HFFc6 (cell line): Measurements from ENCODE around the gene FLOT1. TPM values are rescaled to one million over a fixed set of nuclear protein-coding genes. Genes with fewer than 3 reads are reported as not detected.

ENCODE experiments used
- DNase-seq: peaks from one replicate; pipeline ENCODE4 v3.0.0-alpha.2; 2018
- H3K27ac Mint-ChIP-seq: 2 replicates; pipeline ENCODE4 v1.8.0; 2020; ENCODE audit warnings: mild to moderate bottlenecking, mixed read lengths
- H3K27me3 Mint-ChIP-seq: 2 replicates; pipeline ENCODE4 v1.8.0; 2021; ENCODE audit warnings: mild to moderate bottlenecking, moderate library complexity, mixed read lengths; ENCODE audit not compliant: insufficient read depth
- H3K36me3 Mint-ChIP-seq: 2 replicates; pipeline ENCODE4 v1.8.0; 2021; ENCODE audit warnings: low read depth, mixed read lengths
- H3K4me1 Mint-ChIP-seq: 2 replicates; pipeline ENCODE4 v1.8.0; 2020; ENCODE audit warnings: low read depth, mixed read lengths
- H3K4me3 Mint-ChIP-seq: 2 replicates; pipeline ENCODE4 v1.8.0; 2020; ENCODE audit warnings: mild to moderate bottlenecking, moderate library complexity, mixed read lengths
- H3K9me3 Mint-ChIP-seq: 2 replicates; pipeline ENCODE4 v1.8.0; 2020; ENCODE audit warnings: mild to moderate bottlenecking, mixed read lengths
- total RNA-seq, 6 experiments: library from RNA; stranded (reverse); fragmentation: NEBNext Ultra II Directional; extraction: Animal tissue kit (Norgen Biotek cat#: 25700); gene quantifications; 2 replicates in 1 of 6; 3 replicates in 5 of 6; pipeline ENCODE4 v1.2.3, GENCODE V29; 2021
- TF ChIP-seq, protein P1 (sequence below): fragments of 200-600 bp; sonication (generic); IDR thresholded peaks from 2 replicates; pipeline ENCODE4 v1.5.0; 2021; ENCODE audit warnings: antibody characterized with exemption, mild to moderate bottlenecking

The FLOT1 gene
- total RNA-seq, 6 experiments from 2014 or later: 218 to 286 (median 236) TPM

DNA sequence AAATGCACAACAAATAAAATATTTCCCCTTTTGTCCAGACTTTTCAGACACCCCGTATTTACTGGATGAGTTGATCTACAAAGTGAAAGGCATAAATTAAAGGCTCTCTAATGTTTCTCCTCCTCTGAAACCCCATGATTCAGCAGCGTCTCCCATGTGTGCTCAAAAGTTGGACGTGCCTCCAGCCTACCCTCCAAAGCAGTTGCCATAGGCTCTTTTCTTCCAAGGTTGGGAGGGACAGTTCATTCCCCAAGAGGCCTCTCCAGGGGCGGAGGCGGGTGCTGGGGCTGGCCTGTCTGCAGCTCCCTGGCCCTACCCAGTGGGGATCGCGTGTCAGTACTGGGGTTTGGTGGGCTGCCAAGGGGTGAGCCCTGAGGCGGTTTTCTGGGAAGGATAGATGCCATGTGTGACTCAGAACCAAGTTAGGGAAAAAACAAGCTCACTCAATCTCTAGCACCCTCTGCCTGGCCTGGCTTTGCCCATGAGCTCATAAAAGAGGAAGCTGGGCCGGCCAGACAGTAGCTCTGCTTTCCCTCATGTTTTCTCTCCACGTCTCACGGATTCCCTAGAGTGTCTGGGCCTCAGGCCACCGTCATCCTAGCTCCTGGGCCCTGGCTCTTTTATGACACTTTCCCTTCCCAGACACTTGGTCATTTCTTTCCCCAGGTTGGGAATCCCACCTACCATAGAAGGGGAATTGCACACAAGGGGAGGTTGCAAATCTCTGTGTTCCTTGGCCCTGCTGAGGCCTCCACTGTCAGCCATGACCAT, 9.9 kb upstream of the FLOT1 start:
- Mint-ChIP-seq H3K36me3 (no peaks in the 10 kb centered on the region), H3K9me3 (no peaks in the 10 kb centered on the region), H3K27me3 (no peaks in the 10 kb centered on the region; the same call in 1 of the 2 replicates), H3K4me3 (peak overlapping the region; percentile 83), H3K27ac (peak overlapping the region; percentile 99), H3K4me1 (peaks cover 77% of the 10 kb centered on the region)
- DNase-seq: peak; percentile 100
- TF ChIP-seq, protein P1, sequence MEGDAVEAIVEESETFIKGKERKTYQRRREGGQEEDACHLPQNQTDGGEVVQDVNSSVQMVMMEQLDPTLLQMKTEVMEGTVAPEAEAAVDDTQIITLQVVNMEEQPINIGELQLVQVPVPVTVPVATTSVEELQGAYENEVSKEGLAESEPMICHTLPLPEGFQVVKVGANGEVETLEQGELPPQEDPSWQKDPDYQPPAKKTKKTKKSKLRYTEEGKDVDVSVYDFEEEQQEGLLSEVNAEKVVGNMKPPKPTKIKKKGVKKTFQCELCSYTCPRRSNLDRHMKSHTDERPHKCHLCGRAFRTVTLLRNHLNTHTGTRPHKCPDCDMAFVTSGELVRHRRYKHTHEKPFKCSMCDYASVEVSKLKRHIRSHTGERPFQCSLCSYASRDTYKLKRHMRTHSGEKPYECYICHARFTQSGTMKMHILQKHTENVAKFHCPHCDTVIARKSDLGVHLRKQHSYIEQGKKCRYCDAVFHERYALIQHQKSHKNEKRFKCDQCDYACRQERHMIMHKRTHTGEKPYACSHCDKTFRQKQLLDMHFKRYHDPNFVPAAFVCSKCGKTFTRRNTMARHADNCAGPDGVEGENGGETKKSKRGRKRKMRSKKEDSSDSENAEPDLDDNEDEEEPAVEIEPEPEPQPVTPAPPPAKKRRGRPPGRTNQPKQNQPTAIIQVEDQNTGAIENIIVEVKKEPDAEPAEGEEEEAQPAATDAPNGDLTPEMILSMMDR: peak; percentile 39; the same call in 1 of the 2 replicates

DNA sequence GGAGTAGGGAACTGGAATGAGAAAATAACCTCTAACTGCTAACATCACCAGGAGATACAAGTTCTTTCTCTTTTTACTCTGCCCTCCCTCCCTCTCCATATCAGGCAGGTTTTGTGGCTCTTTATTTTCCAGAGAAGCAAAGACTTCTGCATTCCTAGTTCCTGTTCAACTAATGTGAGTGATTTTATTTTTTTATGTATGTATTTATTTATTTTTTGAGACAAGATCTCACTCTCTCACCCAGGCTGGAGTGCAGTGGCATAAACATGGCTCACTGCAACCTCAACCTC, 7.8 kb upstream of the FLOT1 start:
- TF ChIP-seq, protein P1: no peak
- Mint-ChIP-seq H3K4me3 (no peak overlapping the region), H3K9me3 (no peaks in the 10 kb centered on the region), H3K4me1 (peaks cover 84% of the 10 kb centered on the region), H3K36me3 (no peaks in the 10 kb centered on the region), H3K27me3 (no peaks in the 10 kb centered on the region; the same call in 1 of the 2 replicates), H3K27ac (peak overlapping the region; percentile 87)
- DNase-seq: no peak

DNA sequence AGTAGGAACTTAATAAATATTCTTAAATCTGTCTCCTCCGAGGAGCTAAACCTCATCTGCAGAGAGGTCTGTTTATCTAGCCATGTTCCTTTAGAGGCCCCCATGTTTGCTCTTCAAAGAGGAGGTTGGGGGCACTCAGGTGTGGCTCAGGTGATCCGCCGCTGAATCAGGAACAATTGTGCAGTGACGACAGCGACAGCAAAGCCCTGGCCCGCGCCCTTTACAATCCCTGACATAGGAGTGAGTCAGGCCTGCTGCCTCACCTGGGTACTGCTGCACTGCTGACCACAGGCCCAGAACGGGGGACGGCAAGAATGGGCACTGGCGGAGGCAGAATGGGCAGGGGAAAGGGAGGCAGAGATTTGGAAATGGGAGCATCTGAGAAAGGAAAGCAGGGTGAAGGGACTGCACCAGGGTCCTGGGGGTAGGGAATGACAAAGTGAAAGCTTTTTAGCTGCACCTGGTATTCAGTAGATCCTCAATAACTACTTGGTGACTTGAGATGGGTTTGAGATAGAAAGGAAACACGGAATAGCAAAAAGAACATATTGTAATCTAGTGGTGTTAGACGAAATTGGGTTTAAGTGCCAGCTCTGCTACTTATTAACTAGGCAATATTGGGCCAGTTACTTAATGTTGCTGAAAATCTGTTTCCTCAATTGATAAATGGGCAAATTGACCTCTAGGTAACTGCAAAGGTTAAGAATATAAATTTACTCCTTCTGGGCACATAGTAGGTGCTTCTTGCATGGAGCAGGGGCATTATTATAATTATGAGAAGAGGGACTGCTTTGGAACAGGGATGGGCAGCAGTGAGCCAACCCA, 7.3 kb upstream of the FLOT1 start:
- peak overlapping the region; percentile 87 for H3K27ac Mint-ChIP-seq
- no peaks in the 10 kb centered on the region for H3K9me3 Mint-ChIP-seq
- DNase-seq: no peak
- H3K27me3 Mint-ChIP-seq: no peaks in the 10 kb centered on the region; the same call in 1 of the 2 replicates
- H3K4me1 Mint-ChIP-seq: peaks cover 85% of the 10 kb centered on the region
- H3K4me3 Mint-ChIP-seq: no peak overlapping the region; the same call in 1 of the 2 replicates
- TF ChIP-seq, protein P1: no peak
- H3K36me3 Mint-ChIP-seq: no peaks in the 10 kb centered on the region

DNA sequence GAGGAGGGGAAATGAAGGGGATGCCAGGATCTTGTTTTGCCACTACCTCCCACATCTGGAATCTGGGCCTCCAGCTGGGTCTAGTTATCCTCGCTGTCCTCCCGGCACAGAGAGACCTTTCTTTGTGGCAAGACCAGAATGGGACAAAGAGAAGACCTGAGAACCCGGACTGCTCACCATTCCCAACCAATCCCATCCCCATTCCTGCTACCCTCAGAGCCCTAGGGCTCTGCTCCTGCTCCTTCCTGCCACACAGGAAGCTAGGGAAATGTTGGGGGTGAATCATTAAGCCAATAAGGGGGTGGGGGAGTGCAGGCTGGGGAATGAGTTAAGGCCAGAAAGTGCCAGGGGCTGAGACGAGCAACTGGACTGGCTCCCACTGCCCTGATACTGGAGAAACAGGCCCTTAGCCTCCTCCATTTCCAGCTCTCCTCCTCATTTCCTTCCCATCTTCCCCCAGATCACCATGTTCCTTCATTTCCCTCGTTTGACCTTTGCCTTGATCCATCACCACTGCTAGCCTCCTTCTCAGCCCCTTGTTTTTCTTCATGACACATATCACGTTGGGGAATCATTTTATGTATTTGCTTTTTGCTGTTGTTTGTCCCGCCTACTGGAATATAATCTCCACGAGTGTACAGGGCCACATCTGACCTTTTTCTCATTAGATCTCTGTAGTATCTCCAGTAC, 6.5 kb upstream of the FLOT1 start:
- peaks cover under 1% of the 10 kb centered on the region for H3K36me3 Mint-ChIP-seq
- H3K4me1 Mint-ChIP-seq: peaks cover 81% of the 10 kb centered on the region
- H3K9me3 Mint-ChIP-seq: no peaks in the 10 kb centered on the region
- H3K4me3 Mint-ChIP-seq: peak overlapping the region; percentile 18
- H3K27me3 Mint-ChIP-seq: peaks cover 2% of the 10 kb centered on the region; the same call in 1 of the 2 replicates
- H3K27ac Mint-ChIP-seq: peak overlapping the region; percentile 87
- no peak for DNase-seq
- TF ChIP-seq, protein P1: no peak

DNA sequence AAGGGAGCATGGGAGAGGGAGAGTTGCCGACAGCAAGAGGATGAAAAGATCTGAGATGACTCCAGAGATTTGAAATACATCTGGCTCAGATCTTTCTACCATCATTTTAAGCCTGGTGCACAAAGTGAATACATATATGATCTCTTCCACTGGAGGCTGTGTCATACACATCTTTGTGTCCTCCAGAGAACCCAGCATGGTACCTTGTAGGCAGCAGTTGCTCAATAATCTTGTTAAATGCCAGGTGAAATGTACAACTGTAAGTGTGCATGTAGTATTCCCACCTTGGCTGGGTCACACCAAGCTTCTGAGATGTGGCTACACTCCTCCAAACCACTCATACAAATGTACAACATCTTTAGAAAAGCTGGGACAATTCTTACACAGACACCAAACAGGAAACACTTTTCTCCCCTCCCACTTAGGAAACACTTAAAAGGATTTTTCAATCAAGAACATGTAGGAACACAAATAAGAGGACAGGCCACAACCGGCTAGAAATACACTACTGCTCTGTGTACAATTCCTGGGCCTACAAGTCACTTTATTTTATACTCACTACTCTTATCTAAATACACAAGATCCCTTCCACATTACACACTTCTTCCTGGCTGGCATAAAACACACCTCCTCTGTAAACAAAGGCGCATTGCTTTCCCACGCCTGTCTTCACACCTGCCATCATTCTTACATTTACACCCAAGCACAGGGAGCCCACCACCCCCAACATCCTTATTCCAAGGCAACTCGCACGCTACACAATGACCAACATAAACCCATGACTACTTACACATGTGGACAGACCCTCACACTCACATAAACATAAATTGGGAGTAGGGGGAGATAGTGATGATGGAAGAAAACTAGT, 5.6 kb upstream of the FLOT1 start:
- peak overlapping the region; percentile 87 for H3K27ac Mint-ChIP-seq
- H3K4me3 Mint-ChIP-seq: peak overlapping the region; percentile 18
- H3K4me1 Mint-ChIP-seq: peaks cover 72% of the 10 kb centered on the region
- no peaks in the 10 kb centered on the region for H3K9me3 Mint-ChIP-seq
- TF ChIP-seq, protein P1: no peak
- H3K27me3 Mint-ChIP-seq: peaks cover 5% of the 10 kb centered on the region
- no peak for DNase-seq
- peaks cover 9% of the 10 kb centered on the region for H3K36me3 Mint-ChIP-seq
